HepG2 (cell line): ENCODE data around the gene SMAD2. TPM values are rescaled to one million over a fixed set of nuclear protein-coding genes. Genes with fewer than 3 reads are reported as not detected.

ENCODE experiments used
- DNMT3B ChIP-seq: conservative IDR thresholded peaks from 2 replicates; pipeline ENCODE4 v1.6.1; 2016; ENCODE audit warnings: missing biosample characterization, control low read depth
- FOXC1 ChIP-seq: sonication (generic); formaldehyde crosslinking; IDR thresholded peaks from 2 replicates; pipeline ENCODE4 v1.8.0; 2022; ENCODE audit warnings: mild to moderate bottlenecking, missing genetic modification reagents, borderline replicate concordance
- LCORL ChIP-seq, 2 experiments: fragments of 450-650 bp in 1 of 2; sonication (generic) in 1 of 2; formaldehyde crosslinking in 1 of 2; IDR thresholded peaks; 2 replicates each; pipeline versions ENCODE4 v1.5.0 to v1.6.1; 2017 to 2020; ENCODE audit warnings: antibody characterized with exemption in 1 of 2, missing genetic modification reagents in 1 of 2
- NR2F6 ChIP-seq, 2 experiments: IDR thresholded peaks; 2 replicates each; pipeline ENCODE4 v1.6.1; 2016; ENCODE audit warnings: antibody characterized with exemption in 1 of 2, mild to moderate bottlenecking in 1 of 2
- ZNF432 ChIP-seq: sonication (generic); formaldehyde crosslinking; IDR thresholded peaks from 2 replicates; pipeline ENCODE4 v1.5.0; 2020; ENCODE audit warnings: missing genetic modification reagents, mild to moderate bottlenecking, borderline replicate concordance
- ZNF703 ChIP-seq: sonication (generic); formaldehyde crosslinking; IDR thresholded peaks from 2 replicates; pipeline ENCODE4 v1.5.1; 2020; ENCODE audit warnings: missing genetic modification reagents, mild to moderate bottlenecking, moderate library complexity, borderline replicate concordance
- polyA plus RNA-seq, 8 experiments: library from polyadenylated mRNA; depleted of rRNA in 3 of 8; stranded (reverse) in 7 of 8; unstranded in 1 of 8; fragments of >200 nt; fragmentation: Illumina TruSeq in 4 of 8; extraction: Trizol in 4 of 8; gene quantifications; 2 replicates each; pipeline versions ENCODE4 v1.2.1 to v1.2.3, GENCODE V29; 2011 to 2016; ENCODE audit warnings: low read depth in 4 of 8, missing spikeins in 1 of 8, mixed read lengths in 1 of 8; ENCODE audit not compliant: insufficient read depth in 1 of 8
- total RNA-seq, 5 experiments: library from RNA; depleted of rRNA; stranded (reverse); fragments of >200 nt; fragmentation: Illumina TruSeq; extraction: Trizol; gene quantifications; 2 replicates each; pipeline ENCODE4 v1.2.3, GENCODE V29; 2016; ENCODE audit warnings: low read depth in 1 of 5
- TF ChIP-seq, protein P1 (sequence below): sonication (generic); formaldehyde crosslinking; IDR thresholded peaks from 2 replicates; pipeline ENCODE4 v1.9.0; 2021; ENCODE audit warnings: mild to moderate bottlenecking, missing genetic modification reagents
- TF ChIP-seq, protein P2 (sequence below): sonication (generic); formaldehyde crosslinking; IDR thresholded peaks from 2 replicates; pipeline ENCODE4 v1.9.0; 2021; ENCODE audit warnings: missing genetic modification reagents, mild to moderate bottlenecking, borderline replicate concordance

Gene SMAD2
- total and polyA plus RNA-seq, 2 of the 13 experiments (the other 11 are each of a cell fraction or from before 2014, with no cell fraction given), result 40.2 to 96.2 TPM

DNA sequence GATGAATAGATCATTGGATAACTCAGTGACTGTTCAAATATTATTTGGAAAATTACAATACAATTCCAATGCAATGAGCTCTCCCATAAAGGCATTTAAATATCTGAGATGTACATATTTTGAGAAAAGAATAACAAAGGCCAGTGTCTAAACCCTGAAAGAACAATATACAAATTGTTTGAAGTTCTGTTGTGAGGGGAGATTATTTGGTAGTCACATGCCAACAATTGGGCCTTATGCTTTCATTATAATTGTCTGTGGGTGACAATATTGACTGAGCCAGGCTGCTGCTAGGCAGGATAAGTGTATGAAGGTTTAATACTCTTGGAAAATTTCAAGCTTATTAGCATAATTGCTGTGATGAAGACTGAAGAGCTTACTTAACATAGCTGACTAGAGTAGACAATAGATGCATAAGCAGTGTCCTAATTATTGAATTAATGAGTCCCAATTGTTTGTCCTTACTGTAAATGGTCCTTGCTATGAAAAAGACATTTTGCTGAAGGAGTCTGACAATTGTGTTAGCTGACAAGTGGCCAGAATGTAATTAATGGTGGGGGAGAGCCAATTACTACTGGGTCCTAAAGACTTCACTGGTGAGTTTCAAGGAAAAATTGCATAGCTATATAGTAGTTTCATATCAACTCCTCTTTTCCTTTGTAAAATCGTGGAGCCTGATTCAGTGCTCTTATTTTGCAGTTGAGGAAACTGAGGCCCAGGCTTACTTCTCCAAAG is 5.0 kb upstream of the SMAD2 start (continued):
- TF ChIP-seq, protein P1, sequence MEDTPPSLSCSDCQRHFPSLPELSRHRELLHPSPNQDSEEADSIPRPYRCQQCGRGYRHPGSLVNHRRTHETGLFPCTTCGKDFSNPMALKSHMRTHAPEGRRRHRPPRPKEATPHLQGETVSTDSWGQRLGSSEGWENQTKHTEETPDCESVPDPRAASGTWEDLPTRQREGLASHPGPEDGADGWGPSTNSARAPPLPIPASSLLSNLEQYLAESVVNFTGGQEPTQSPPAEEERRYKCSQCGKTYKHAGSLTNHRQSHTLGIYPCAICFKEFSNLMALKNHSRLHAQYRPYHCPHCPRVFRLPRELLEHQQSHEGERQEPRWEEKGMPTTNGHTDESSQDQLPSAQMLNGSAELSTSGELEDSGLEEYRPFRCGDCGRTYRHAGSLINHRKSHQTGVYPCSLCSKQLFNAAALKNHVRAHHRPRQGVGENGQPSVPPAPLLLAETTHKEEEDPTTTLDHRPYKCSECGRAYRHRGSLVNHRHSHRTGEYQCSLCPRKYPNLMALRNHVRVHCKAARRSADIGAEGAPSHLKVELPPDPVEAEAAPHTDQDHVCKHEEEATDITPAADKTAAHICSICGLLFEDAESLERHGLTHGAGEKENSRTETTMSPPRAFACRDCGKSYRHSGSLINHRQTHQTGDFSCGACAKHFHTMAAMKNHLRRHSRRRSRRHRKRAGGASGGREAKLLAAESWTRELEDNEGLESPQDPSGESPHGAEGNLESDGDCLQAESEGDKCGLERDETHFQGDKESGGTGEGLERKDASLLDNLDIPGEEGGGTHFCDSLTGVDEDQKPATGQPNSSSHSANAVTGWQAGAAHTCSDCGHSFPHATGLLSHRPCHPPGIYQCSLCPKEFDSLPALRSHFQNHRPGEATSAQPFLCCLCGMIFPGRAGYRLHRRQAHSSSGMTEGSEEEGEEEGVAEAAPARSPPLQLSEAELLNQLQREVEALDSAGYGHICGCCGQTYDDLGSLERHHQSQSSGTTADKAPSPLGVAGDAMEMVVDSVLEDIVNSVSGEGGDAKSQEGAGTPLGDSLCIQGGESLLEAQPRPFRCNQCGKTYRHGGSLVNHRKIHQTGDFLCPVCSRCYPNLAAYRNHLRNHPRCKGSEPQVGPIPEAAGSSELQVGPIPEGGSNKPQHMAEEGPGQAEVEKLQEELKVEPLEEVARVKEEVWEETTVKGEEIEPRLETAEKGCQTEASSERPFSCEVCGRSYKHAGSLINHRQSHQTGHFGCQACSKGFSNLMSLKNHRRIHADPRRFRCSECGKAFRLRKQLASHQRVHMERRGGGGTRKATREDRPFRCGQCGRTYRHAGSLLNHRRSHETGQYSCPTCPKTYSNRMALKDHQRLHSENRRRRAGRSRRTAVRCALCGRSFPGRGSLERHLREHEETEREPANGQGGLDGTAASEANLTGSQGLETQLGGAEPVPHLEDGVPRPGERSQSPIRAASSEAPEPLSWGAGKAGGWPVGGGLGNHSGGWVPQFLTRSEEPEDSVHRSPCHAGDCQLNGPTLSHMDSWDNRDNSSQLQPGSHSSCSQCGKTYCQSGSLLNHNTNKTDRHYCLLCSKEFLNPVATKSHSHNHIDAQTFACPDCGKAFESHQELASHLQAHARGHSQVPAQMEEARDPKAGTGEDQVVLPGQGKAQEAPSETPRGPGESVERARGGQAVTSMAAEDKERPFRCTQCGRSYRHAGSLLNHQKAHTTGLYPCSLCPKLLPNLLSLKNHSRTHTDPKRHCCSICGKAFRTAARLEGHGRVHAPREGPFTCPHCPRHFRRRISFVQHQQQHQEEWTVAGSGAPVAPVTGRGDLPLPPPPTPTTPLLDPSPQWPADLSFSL (CRISPR knock-in tag), result no peak
- TF ChIP-seq DNMT3B (CRISPR knock-in tag) (no peak), ZNF432 (CRISPR knock-in tag) (no peak), NR2F6 (IDR thresholded peaks at IDR 0.05) (no peak), NR2F6 (CRISPR knock-in tag; IDR thresholded peaks at IDR 0.05) (no peak), FOXC1 (CRISPR knock-in tag) (no peak), ZNF703 (CRISPR knock-in tag) (no peak), LCORL (IDR thresholded peaks at IDR 0.05) (no peak), LCORL (CRISPR knock-in tag; IDR thresholded peaks at IDR 0.05) (no peak)
- TF ChIP-seq, protein P2, sequence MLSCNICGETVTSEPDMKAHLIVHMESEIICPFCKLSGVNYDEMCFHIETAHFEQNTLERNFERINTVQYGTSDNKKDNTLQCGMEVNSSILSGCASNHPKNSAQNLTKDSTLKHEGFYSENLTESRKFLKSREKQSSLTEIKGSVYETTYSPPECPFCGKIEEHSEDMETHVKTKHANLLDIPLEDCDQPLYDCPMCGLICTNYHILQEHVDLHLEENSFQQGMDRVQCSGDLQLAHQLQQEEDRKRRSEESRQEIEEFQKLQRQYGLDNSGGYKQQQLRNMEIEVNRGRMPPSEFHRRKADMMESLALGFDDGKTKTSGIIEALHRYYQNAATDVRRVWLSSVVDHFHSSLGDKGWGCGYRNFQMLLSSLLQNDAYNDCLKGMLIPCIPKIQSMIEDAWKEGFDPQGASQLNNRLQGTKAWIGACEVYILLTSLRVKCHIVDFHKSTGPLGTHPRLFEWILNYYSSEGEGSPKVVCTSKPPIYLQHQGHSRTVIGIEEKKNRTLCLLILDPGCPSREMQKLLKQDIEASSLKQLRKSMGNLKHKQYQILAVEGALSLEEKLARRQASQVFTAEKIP (CRISPR knock-in tag), result no peak
